ENCODE measurements around the gene MRPL37. TPM values are rescaled to one million over a fixed set of nuclear protein-coding genes. Genes with fewer than 3 reads are reported as not detected.
A peak's percentile ranks its signal among the peaks of the same experiment; 100 is the strongest.

MRPL37 gene
- polyA plus RNA-seq, 3 donors: 7.5 to 47.8 (median 42.5) TPM

- WGBS (ENCODE audit: insufficient coverage): 100% methylated on average over 1 of the region's 1 CpG
- Histone ChIP-seq H3K9me3 (replicated peaks in 1 of 2; ENCODE audit: control insufficient read depth in 1 of 2, insufficient read depth in 1 of 2, low read length in 2 of 2) (no peaks in the 10 kb centered on the region), H3K4me2 (replicated peaks; ENCODE audit: extremely low read depth, low read length, poor library complexity, severe bottlenecking) (no peak overlapping the region), H3K27me3 (ENCODE audit: control insufficient read depth in 2 of 2, insufficient read depth in 2 of 2, low read length in 2 of 2) (no peaks in the 10 kb centered on the region), H3K4me3 (replicated peaks in 1 of 3; ENCODE audit: low read depth in 2 of 3, low read length in 3 of 3) (no peak overlapping the region), H4K20me1 (ENCODE audit: insufficient read depth, low read length) (no peaks in the 10 kb centered on the region), H3K27ac (ENCODE audit: low read depth in 1 of 2, low read length in 2 of 2) (no peak overlapping the region), H3K9ac (ENCODE audit: insufficient read depth, low read length, poor library complexity, severe bottlenecking) (no peak overlapping the region), H2AFZ (ENCODE audit: insufficient read depth, low read depth, low read length, poor library complexity, severe bottlenecking) (no peak overlapping the region), H3K4me1 (ENCODE audit: control insufficient read depth in 1 of 2, insufficient read depth in 2 of 2, low read length in 2 of 2) (no peaks in the 10 kb centered on the region), H3K36me3 (replicated peaks in 1 of 2; ENCODE audit: control insufficient read depth in 1 of 2, insufficient read depth in 2 of 2, low read length in 2 of 2) (peaks cover 21 to 60% of the 10 kb centered on the region in 2 donors), H3K79me2 (ENCODE audit: insufficient read depth, low read length) (no peaks in the 10 kb centered on the region)
- DNase-seq: no peak
- peak overlapping the region in 1 of 7 donors; percentile 46 for H3K27ac Mint-ChIP-seq
- peaks cover 42 to 51% of the 10 kb centered on the region in 2 donors for H3K36me3 Mint-ChIP-seq
- no peaks in the 10 kb centered on the region for H3K4me1 Mint-ChIP-seq
- intact Hi-C loops (cut with micrococcal nuclease): no loop called here
- H3K27me3 Mint-ChIP-seq (ENCODE audit: low read depth in 3 of 3): peaks cover 0 to 3% (median 0%) of the 10 kb centered on the region in 3 donors
- TF ChIP-seq CTCF (IDR thresholded peaks at IDR 0.05): no peak
- H3K9me3 Mint-ChIP-seq: no peaks in the 10 kb centered on the region
- H3K4me3 Mint-ChIP-seq: no peak overlapping the region
Observed at GRCh38 chr1:54191525-54191924, 8.4 kb upstream of the MRPL37 start.

- Mint-ChIP-seq H3K27ac (peak overlapping the region in 1 of 7 donors; percentile 38), H3K4me1 (no peaks in the 10 kb centered on the region), H3K9me3 (peaks cover 0 to 2% (median 0%) of the 10 kb centered on the region in 7 donors), H3K36me3 (peaks cover 31 to 42% of the 10 kb centered on the region in 2 donors), H3K27me3 (ENCODE audit: low read depth in 3 of 3) (no peaks in the 10 kb centered on the region), H3K4me3 (no peak overlapping the region)
- intact Hi-C loops (cut with micrococcal nuclease): no loop called here
- 92% methylated on average over 2 of the region's 5 CpGs for WGBS (ENCODE audit: insufficient coverage)
- H3K4me1 ChIP-seq (ENCODE audit: control insufficient read depth in 1 of 2, insufficient read depth in 2 of 2, low read length in 2 of 2): no peaks in the 10 kb centered on the region
- H3K27me3 ChIP-seq (ENCODE audit: control insufficient read depth in 2 of 2, insufficient read depth in 2 of 2, low read length in 2 of 2): no peaks in the 10 kb centered on the region
- no peak overlapping the region for H2AFZ ChIP-seq (ENCODE audit: insufficient read depth, low read depth, low read length, poor library complexity, severe bottlenecking)
- no peak overlapping the region for H3K4me2 ChIP-seq (replicated peaks; ENCODE audit: extremely low read depth, low read length, poor library complexity, severe bottlenecking)
- H3K79me2 ChIP-seq (ENCODE audit: insufficient read depth, low read length): no peaks in the 10 kb centered on the region
- no peak for TF ChIP-seq CTCF (IDR thresholded peaks at IDR 0.05)
- no peak for DNase-seq
- no peaks in the 10 kb centered on the region for H3K9me3 ChIP-seq (replicated peaks in 1 of 2; ENCODE audit: control insufficient read depth in 1 of 2, insufficient read depth in 1 of 2, low read length in 2 of 2)
- H4K20me1 ChIP-seq (ENCODE audit: insufficient read depth, low read length): no peaks in the 10 kb centered on the region
- no peak overlapping the region for H3K4me3 ChIP-seq (replicated peaks in 1 of 3; ENCODE audit: low read depth in 2 of 3, low read length in 3 of 3)
- peaks cover 21 to 52% of the 10 kb centered on the region in 2 donors for H3K36me3 ChIP-seq (replicated peaks in 1 of 2; ENCODE audit: control insufficient read depth in 1 of 2, insufficient read depth in 2 of 2, low read length in 2 of 2)
- H3K27ac ChIP-seq (ENCODE audit: low read depth in 1 of 2, low read length in 2 of 2): no peak overlapping the region
- no peak overlapping the region for H3K9ac ChIP-seq (ENCODE audit: insufficient read depth, low read length, poor library complexity, severe bottlenecking)
Observed at GRCh38 chr1:54193453-54193852, 6.5 kb upstream of the MRPL37 start.
